Fibroblast of lung (primary cell): ENCODE measurements around the gene CORO2B.

Experiments
- CTCF ChIP-seq, 2 donors: IDR thresholded peaks in 1 of 2; conservative IDR thresholded peaks in 1 of 2; 1 replicate in 1 of 2; 2 replicates in 1 of 2; pipeline ENCODE4 v1.5.1; 2011 to 2012; ENCODE audit warnings: low read length in 2 of 2, control low read depth in 1 of 2, inconsistent platforms in 1 of 2, low read depth in 1 of 2, mild to moderate bottlenecking in 1 of 2
- EZH2 ChIP-seq: IDR thresholded peaks from 2 replicates; pipeline ENCODE4 v1.5.1; 2012; ENCODE audit warnings: low read length, control low read depth, mild to moderate bottlenecking; ENCODE audit errors: missing control alignments

- no peak for TF ChIP-seq CTCF (conservative IDR thresholded peaks at IDR 0.05 in 1 of 2, IDR thresholded peaks at IDR 0.05 in 1 of 2; ENCODE audit: low read depth in 1 of 2, low read length in 2 of 2)
- no peak for TF ChIP-seq EZH2
Observed at GRCh38 chr15:68638953-68639515, 60.2 kb downstream of the CORO2B start.
